GM19468 (cell line): ENCODE data around the gene MED9.

Experiments used
- ATAC-seq: cut with Tn5 transposase; IDR thresholded peaks from one replicate; pipeline ENCODE4 v1.9.1; 2021; ENCODE audit warnings: mild to moderate bottlenecking, moderate library complexity, moderate number of reproducible peaks; ENCODE audit not compliant: unreplicated experiment; ENCODE audit errors: extremely low read depth

Gene MED9

DNA sequence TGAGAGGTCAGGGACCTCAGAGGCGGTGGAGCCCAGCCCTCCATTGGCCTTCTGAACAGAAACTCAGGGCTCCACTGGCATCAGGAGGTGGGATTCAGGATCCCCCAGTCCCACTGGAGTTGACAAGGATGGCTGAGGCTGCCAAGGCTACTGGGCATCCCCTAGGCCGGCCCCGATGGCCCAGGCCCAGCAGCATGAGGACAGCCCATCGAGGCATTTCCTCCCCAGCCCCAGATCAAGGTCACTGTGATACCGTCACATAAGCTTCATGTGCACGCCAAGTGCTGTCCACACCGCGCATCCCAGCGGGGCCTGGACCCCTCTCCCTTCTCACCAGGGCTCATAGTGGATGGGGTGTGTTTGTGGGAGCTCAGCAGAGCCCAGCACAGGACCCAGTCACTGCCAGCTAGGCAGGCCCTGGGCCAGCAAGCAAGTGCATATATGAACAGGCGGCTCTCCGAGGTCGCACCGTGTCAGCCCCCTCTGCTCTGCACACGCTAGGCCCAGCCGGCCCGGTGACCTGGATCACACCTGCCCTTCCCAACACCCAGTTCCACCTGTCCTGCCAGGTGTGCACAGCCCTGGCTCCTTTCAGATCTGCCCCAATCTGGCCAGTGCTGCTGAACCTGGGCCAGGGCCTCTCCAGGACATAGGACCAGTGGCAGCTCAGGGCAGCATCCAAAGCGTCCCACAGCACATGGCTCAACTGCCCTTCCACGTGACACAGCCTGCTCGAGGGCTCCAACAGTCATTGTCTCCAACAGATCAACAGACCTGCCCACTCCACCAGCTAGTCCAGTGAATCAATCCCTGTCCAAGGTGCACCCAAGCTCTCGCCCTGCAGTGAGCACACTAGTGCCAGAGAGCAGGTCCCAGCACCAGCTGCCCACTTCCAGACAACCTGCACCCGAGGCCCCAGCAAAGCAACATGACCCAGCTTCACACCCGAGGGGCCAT, 52.2 kb downstream of the MED9 start:
- ATAC-seq = no peak

DNA sequence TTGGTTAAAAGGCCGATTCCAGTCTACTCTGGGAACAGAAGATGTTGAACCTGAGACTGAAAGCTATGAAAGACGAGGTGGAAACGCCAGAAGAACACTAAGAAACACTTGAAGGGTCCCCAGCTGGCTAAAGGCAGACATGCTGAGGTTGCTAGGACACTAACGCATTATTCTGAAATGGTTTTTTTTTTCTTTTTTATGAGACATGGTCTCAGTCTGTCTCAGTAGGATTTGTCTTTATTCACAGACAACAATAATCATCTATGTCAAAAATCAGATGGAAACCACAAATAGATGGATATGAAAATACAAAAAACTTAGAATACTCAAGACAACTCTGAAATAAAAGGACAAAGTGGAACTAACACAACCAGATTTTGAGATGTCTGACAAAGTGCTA, 54.4 kb downstream of the MED9 start:
- no peak for ATAC-seq

DNA sequence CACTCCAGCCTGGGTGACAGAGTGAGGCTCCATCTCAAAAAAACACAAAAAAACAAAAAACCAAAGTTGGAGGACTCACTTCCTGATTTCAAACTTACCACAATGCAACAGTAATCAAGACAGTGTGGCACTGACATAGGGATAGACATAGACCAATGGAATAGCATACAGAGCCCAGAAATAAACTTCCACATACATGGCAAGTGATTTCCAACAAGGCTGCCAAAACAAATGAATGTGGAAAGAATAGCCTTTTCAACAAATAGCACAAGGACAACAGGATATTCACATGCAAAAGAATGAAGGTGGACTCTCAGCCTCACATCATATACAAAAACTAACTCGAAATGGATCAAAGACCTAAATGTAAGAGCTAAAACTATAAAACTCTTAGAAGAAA, 56.2 kb downstream of the MED9 start:
- ATAC-seq = no peak

DNA sequence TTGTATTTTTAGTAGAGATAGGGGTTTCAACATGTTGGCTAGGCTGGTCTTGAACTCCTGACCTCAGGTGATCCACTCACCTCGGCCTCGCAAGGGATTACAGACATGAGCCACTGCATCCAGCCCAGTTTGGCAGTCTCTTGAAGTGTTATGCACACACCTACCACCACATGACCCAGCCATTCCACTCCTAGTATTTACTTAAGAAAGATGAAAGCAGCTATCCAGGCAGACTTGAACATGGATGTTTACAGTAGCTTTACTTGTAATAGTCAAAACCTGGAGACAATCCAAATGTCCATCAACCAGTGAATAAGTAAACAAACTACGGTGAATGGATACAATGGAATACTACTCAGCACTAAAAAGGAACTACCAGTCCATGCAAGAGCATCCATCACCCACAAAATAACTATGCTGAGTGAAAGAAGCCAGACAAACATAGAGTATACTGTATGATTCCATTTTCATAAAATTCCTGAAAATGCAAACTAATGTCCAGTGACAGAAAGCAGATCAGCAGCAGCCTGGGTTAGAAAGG, 57.2 kb downstream of the MED9 start:
- no peak for ATAC-seq

DNA sequence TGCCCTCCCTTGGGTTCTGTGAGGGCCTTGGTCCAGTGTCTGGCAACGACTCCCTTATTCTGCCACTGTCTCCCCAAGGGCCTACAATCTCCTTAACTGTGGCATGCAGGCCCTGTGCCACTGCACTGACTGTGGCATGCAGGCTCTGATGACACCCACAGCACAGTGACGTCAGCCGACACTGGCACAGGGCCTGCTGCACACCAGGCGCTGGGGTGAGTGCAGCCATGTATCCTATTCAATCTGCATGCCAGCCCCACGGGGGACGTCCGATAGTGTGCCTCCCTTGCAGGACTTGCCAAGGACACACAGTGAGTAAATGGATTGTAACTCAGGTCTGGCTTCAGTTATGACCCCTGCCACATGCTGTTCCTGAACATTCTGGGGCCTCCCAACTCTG, 59.2 kb downstream of the MED9 start:
- ATAC-seq = no peak

DNA sequence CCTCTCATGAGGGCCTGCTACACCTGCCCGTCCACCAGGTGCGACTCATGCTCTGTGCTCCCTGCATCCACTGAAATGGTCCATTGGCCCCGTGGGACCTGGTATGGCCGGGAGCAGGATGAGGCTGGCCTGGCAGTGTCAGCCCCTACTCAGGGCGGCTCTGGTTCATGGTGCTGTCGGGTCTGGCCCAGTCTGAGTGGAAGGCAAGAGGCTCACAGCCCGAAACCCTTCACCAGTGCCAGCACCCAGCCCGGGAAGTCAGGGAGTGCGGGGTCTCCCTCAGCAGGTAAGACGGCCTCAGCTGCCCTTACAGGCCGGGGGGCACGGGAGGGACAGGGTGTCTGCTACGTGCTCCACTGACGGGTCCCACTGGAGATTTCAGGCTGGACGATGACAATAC, 59.9 kb downstream of the MED9 start:
- no peak for ATAC-seq

DNA sequence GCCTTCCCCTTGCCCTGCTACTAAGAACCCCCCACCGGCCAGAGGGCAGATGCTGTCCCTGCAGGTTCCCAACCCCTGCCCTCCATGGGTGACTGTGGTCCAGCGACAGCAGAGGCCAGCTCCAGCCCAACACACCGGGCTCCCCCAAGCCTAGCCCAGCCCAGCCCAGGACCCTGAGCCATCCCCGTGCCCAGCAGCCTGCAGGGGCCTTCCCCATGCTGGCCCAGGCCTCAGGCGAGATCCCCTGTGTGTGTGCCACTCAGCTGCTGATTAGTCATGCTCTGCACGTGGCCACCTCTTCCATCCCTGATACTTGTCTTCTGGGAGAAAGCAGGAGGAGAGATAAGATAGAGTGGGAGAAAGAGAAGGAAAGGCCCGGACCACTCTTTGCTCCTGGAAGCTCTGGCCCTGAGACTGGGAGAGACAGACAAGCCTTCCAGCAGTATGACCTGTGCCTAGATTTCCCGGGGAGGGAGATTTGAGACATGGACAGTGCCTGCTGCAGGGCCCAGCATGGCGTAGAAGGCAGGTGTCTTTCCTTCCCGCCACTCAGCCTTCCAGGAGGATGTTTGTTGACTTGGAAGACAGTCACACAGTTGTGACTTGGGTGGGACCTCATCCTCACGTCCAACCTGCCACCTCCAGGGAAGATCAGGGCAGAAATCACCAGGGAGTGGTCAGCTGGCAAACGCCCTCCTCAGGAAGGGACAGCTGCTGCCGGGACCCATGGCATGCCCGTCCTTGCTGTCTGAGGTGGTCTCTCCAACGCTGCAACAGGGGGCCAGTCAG, 60.7 kb downstream of the MED9 start:
- ATAC-seq = no peak

DNA sequence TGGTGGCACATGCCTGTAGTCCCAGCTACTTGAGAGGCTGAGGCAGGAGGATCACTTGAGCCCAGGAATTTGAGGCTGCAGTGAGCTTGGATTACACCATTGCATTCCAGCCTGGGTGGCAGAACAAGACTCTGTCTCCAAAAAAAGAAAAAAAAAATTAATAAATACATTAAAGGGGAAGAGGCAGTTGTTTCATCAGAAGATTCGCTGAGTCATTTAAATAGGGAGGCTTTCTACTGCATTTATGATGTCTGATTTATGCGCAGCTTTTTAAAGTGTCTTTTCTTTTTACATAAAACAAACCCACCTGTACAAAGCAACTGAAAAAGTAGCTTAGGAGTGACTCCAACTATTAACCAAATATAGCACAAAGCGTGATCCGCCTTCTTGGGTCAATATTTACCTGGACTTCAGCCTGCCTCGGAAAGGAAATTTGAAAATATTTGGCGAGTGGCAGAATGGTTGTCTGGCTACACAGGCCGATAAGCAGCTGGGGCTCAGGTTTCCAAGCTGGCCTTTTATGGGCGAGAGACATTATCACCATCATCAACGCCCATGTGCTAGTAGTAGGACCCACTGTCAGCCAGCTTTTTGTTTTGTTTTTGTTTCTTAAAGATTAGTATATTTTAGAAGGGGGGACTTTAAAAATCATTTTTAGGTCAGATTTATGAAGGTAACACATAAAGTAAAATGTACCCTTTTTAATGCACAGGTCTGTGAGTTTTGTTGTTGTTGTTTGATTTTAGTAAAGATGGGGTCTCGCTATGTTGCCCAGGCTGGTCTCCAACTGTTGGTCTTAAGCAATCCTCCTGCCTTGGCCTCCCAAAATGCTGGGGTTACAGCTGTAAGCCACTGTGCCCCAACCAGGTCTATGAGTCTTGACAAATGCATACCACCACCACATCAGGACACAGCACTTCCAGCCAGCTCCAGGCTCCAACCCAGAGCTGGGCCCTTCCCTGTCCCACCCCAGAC, 61.9 kb downstream of the MED9 start:
- no peak for ATAC-seq

DNA sequence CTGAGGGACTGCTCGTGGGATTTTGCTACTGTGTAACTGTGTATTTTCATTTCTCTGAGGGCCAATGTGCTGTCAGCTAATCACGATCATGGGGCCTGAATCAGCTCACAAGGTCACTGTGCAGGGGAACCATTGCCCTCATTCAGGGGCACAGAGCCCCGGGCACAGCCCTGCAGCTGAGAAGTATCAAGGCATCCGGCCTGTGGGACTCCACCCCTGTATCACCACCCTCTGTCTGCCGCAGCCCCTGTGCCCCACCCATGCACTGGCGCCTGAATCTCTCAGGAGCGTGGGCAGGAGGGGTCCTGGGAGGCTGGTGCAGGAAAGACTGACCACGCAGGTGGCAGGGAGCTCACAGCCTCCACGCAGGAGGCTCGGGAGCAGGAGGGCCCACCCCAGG, 62.8 kb downstream of the MED9 start:
- ATAC-seq = no peak

DNA sequence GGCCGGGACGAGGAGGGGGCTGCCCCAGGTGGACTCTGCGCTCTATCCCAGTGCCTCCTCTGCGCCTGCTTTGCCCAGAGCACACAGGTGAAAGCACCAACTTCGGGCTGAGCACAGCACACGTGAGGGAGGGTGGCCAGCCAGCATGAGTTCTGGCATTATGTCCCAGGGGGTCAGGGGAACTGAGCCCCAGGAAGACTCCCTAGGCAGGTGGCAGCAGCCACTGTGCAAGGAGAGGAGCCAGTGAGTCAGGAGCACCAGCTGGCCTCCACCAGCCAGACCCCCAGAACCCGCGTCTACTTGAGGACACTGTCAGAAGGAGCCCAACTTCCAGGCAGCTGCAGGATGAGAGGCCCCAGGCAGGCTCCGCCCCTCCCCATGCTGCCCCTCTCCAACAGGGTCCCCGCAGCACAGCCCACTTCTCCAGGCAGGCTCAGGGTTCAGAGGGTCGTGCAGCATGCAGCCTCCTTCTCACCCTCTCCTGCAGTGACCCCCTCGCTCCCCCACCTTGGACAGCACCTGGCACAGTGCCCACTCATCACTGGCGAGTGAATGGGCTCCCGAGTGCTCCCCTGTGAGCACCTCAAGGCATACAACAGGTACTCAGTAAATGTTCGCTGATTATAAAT, 63.6 kb downstream of the MED9 start:
- no peak for ATAC-seq

DNA sequence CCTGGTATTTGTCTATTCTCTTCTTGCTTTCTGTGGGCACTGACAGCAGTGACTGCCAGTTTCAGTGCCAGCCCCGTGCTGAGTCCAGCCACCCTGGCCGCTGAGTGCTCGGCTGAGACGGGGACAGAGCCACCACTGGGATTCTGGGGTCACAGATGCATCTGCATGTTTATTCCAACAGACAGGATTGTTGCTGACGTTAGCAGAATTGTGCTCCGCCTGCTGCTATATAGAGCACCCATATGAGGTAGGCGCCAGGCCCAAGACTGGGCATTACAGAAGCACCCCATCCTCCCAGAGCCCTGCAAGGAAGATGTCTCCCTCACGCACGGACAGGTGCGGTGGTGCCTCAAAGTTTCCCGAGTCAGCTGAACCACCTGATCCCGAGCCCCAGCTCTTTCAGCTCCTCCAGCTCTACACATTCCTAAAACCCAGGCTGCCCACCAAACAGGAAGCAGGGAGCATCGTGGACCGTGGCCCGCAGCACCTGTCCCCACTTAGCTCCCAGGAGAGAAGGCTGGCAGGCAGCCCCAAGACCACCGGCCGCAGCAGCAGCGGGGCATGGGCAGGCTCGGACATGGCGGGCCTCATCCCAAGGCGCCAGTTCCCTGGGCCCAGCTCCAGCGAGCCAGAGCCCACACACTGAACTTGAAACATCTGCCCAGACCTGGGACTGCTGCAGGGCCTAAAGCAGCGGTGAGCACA, 64.3 kb downstream of the MED9 start:
- no peak for ATAC-seq

DNA sequence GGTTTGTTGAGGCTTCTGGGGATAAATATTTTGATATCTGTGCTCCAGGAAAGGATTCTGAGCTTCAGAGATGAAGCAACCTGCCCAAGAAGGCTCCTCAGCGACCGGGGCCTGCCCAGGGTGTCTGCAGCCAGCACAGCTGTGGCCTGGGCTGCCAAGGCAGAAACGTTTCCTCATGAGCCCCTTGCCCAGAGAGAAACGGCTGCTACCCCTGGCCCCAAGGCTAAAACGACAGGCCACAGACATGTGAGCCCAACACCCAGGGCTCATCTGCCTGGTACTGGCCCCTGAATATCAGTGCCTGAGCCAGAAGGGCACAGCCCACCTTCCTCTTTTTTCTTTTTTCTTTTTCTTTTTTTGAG, 64.8 kb downstream of the MED9 start:
- no peak for ATAC-seq
